Omental fat pad (tissue), 4 donors: Measurements from ENCODE around the gene GLI3. TPM values are rescaled to one million over a fixed set of nuclear protein-coding genes. Genes with fewer than 3 reads are reported as not detected.

ENCODE experiments used
- ATAC-seq: fragments of 150-250 bp; one replicate; pipeline ENCODE4 v1.9.1; 2016; ENCODE audit warnings: mild to moderate bottlenecking, moderate library complexity; ENCODE audit not compliant: low FRiP score
- DNase-seq: peaks from one replicate; pipeline ENCODE4 v3.0.0-alpha.2; 2019; ENCODE audit warnings: low spot score
- total RNA-seq, 4 donors: library from RNA; depleted of rRNA; stranded (reverse); fragments of >200 nt; gene quantifications; one replicate each; pipeline ENCODE4 v1.1.0, GENCODE V29; 2016
- TF ChIP-seq, protein P1 (sequence below), 3 donors: fragments of 450-650 bp; IDR thresholded peaks; one replicate each; pipeline ENCODE4 v1.5.1; 2016 to 2017; ENCODE audit warnings: antibody characterized with exemption in 3 of 3, mild to moderate bottlenecking in 3 of 3, moderate library complexity in 2 of 3

The GLI3 gene
- total RNA-seq, 4 donors from 2014 or later = 10.0 to 19.2 (median 14.6) TPM

GRCh38 chr7:42106562-42106961 lies 130.4 kb downstream of the GLI3 start:
- DNase-seq (no peak), ATAC-seq (no peak)
- TF ChIP-seq, protein P1, sequence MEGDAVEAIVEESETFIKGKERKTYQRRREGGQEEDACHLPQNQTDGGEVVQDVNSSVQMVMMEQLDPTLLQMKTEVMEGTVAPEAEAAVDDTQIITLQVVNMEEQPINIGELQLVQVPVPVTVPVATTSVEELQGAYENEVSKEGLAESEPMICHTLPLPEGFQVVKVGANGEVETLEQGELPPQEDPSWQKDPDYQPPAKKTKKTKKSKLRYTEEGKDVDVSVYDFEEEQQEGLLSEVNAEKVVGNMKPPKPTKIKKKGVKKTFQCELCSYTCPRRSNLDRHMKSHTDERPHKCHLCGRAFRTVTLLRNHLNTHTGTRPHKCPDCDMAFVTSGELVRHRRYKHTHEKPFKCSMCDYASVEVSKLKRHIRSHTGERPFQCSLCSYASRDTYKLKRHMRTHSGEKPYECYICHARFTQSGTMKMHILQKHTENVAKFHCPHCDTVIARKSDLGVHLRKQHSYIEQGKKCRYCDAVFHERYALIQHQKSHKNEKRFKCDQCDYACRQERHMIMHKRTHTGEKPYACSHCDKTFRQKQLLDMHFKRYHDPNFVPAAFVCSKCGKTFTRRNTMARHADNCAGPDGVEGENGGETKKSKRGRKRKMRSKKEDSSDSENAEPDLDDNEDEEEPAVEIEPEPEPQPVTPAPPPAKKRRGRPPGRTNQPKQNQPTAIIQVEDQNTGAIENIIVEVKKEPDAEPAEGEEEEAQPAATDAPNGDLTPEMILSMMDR (IDR thresholded peaks at IDR 0.05) = no peak

GRCh38 chr7:42105554-42106358 lies 131.3 kb downstream of the GLI3 start:
- DNase-seq = no peak
- TF ChIP-seq, protein P1 (IDR thresholded peaks at IDR 0.05) = no peak
- no peak for ATAC-seq

- TF ChIP-seq, protein P1 (IDR thresholded peaks at IDR 0.05) = no peak
- ATAC-seq = no peak
- DNase-seq = no peak
These were observed 132.3 kb downstream of the GLI3 start for GRCh38 chr7:42104694-42105093.

GRCh38 chr7:42104231-42104630 lies 132.8 kb downstream of the GLI3 start:
- ATAC-seq = peak; percentile 65
- TF ChIP-seq, protein P1 (IDR thresholded peaks at IDR 0.05) = no peak
- no peak for DNase-seq

GRCh38 chr7:42103456-42103855 lies 133.6 kb downstream of the GLI3 start:
- DNase-seq (no peak), ATAC-seq (peak; percentile 67)

DNA sequence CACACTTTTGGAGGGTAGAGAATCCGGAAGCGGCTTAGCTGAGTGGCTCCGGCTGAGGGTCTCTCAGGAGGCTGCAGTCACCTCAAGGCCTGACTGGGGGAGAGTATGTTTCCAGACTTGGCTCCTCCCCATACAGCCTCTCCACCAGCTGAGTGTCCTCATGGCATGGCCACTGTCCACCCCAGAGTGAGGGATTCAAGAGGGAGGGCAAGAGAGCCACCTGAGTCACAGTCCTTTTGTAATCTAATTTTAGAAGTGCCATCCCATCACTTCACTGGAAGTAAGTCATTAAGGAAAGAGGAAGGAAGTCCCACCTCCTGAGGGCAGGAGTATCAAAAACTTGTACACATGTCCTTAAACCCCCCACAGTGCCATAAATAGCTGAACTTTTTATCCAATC lies 134.0 kb downstream of the GLI3 start:
- TF ChIP-seq, protein P1 (IDR thresholded peaks at IDR 0.05) = no peak
- no peak for DNase-seq
- no peak for ATAC-seq

More at GRCh38 chr7:42103456-42103855, 133.6 kb downstream of the GLI3 start:
- TF ChIP-seq, protein P1 (IDR thresholded peaks at IDR 0.05) = no peak

GRCh38 chr7:42102301-42102700 lies 134.7 kb downstream of the GLI3 start:
- ATAC-seq (no peak), DNase-seq (no peak)
- TF ChIP-seq, protein P1 (IDR thresholded peaks at IDR 0.05) = no peak
